ENCODE data around the gene MIPOL1. TPM values are rescaled to one million over a fixed set of nuclear protein-coding genes. Genes with fewer than 3 reads are reported as not detected.
"Not testable (repeated sequence)": the region's sequence is repeated elsewhere in the genome, so short reads cannot be mapped to it uniquely, and the experiment has no call there.

The MIPOL1 gene
- polyA plus RNA-seq, 4 donors, result 10.0 to 12.8 (median 11.7) TPM

DNA sequence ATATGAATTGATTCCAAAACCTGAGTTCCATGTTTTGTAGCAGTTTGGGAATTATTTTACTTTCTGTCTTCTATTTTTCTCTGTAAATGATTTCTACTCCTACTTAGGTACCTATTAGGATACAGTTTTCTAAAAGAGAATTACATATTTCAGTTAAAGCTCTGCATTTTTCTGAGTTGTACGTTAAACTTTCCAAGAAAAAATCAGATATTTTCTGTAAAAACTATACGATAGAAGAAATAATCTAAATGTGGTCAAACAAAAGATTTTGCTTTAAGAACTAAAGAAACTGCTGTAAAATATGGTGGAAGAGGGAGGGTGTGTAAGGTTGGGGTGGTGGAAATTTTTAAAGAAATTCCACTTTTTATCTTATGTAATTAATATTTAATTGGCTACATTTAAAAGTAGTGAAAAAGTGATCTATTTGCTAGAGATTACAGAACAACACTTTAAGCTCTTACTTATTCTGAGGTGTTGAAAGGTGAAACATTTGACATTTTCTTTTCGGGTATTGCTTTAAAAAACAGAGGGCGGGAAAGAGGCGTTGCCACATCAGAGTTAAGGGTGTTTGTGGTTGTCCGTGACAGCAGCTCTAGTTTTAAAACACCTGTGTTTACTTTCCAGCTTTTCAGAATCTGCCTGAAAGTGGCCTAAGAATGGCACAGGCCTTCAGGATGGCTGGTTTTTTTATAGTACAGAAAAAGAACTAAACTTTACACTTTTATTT, 187.3 kb downstream of the MIPOL1 start:
- no peak for DNase-seq (ENCODE audit: low read depth in 4 of 4, low spot score in 3 of 4)

GRCh38 chr14:37397157-37397940, 199.6 kb downstream of the MIPOL1 start:
- DNase-seq (ENCODE audit: low read depth in 4 of 4, low spot score in 3 of 4), result not testable (repeated sequence)

GRCh38 chr14:37397941-37398215, 200.1 kb downstream of the MIPOL1 start:
- no peak for DNase-seq (ENCODE audit: low read depth in 4 of 4, low spot score in 3 of 4)

DNA sequence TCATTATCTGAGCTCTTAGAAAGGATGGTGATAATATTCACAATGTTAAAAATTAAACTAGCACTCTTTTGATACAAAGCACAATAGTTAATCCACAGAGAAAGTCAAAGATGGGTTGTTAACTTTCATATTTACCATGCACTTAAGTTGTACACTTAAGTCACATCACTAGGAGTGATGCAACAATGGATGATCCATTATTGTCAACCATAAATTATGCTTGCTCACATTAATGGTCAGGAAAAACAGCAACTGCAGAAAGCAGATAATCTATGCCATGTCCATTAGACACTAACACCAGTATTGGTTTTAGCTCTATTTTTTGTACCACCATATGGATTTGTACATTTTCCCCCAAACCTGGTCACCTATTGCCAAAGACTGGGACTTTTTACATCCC, 201.8 kb downstream of the MIPOL1 start:
- no peak for DNase-seq (ENCODE audit: low read depth in 4 of 4, low spot score in 3 of 4)

DNA sequence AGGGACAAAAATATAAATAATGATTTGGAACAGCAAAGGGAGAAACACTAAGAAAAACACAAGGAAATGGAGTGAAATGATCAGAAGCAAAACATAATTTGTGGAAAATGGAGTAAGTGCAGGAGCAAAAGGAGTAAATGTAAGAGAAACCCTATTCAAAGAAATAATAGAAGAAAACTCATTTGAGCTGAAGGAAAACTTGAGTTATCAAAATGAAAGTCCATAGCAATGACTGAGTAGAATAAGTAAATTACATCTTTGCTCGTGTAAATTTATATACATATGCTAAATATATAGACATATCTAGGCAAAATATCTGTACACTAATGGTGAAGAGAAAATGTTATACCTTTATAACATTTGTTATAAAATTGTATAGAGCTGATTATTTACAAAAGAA, 203.4 kb downstream of the MIPOL1 start:
- DNase-seq (ENCODE audit: low read depth in 4 of 4, low spot score in 3 of 4), result no peak

- DNase-seq (ENCODE audit: low read depth in 4 of 4, low spot score in 3 of 4), result no peak
Measured at GRCh38 chr14:37403626-37404025, 205.9 kb downstream of the MIPOL1 start.

DNA sequence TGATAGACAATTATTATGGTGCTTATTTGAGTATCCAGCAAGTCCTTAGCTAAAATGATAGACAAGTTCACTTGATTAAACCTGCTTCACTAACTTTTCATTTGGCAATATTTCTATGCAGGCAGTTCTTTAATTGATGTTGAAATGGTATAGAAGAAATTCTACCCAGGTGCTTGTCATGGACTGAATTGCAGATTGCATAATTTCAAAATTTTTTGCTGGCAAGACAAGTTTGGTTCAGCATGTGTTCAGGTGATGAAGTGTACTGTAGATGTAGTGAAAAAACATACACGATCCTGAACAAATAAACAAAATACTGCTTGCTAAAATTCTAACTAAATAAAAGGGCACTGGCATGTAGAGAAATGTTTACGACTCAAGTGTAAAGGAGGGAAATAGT, 208.4 kb downstream of the MIPOL1 start:
- no peak for DNase-seq (ENCODE audit: low read depth in 4 of 4, low spot score in 3 of 4)

DNA sequence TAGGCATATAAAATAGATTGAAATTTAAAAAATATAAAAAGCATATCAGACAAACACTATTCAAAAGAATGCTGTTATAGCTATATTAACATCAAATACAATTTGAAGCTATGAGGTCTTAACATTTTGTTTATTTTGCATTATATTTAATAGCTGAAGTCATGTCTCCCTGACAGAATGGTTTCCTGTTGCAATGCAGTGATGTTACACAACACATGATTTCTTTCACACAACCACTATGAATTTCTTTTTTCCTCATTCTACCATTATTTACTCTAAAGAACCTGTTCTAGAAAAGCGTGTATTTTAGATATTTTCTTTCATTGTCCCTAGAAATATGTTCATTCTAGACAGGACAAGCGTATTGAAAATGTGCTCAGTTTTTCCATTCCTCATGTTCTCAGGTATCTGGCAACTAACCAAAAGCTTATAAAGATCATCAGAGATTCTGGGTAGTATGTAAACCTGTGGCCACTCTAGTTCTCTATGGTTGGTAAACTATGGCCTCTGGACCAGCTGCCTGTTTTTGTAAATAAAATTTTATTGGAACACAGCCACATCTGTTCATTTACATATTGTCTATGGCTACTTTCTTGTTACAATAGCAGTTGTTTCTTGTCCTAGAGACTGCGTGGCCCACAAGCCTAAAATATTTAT, 213.5 kb downstream of the MIPOL1 start:
- DNase-seq (ENCODE audit: low read depth in 4 of 4, low spot score in 3 of 4), result no peak

- DNase-seq (ENCODE audit: low read depth in 4 of 4, low spot score in 3 of 4), result no peak
Measured at GRCh38 chr14:37413050-37413449, 215.3 kb downstream of the MIPOL1 start.

DNA sequence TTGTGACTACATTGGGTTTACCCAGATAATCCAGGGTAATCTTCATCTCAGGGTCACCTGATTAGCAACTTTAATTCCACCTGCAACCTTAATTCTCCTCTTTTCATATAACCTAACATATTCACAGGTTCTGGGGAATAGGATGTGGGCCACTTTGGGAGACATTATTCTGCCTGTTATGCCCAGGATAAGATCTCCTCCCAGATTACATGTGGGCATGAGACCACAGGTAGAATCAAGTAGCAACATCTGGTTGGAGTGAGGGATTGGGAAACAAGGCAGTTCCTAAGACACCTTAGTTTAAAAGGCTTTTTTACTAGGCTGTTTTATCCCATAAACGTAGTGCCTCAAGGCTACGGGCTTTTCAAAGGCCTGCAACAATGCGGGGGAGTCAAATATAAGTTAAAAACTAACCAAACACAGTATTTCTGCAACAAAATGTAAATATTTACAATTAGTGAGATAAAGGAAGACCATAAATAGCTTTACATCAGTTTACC, 215.8 kb downstream of the MIPOL1 start:
- no peak for DNase-seq (ENCODE audit: low read depth in 4 of 4, low spot score in 3 of 4)

DNA sequence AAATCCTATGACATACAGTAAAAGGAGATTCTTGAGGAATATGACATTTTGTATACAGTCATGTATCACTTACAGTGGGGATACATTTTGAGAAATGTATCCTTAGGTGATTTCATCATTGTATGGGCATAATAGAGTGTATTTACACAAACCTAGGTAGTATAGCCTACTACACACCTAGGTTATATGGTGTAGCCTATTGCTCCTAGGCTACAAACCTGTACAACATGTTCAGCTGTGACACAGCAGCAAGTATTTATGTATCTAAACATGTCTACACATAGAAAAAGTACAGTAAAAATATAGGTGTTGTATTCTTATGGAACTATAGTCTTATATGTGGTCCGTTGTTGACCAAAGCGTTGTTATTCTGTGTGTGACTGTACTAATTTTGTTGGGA, 218.5 kb downstream of the MIPOL1 start:
- DNase-seq (ENCODE audit: low read depth in 4 of 4, low spot score in 3 of 4), result no peak

GRCh38 chr14:37417151-37417550, 219.4 kb downstream of the MIPOL1 start:
- no peak for DNase-seq (ENCODE audit: low read depth in 4 of 4, low spot score in 3 of 4)

GRCh38 chr14:37417833-37418232, 220.1 kb downstream of the MIPOL1 start:
- no peak for DNase-seq (ENCODE audit: low read depth in 4 of 4, low spot score in 3 of 4)

GRCh38 chr14:37420622-37421021, 222.9 kb downstream of the MIPOL1 start:
- no peak for DNase-seq (ENCODE audit: low read depth in 4 of 4, low spot score in 3 of 4)

- DNase-seq (ENCODE audit: low read depth in 4 of 4, low spot score in 3 of 4), result no peak
Measured at GRCh38 chr14:37422319-37422718, 224.6 kb downstream of the MIPOL1 start.

DNA sequence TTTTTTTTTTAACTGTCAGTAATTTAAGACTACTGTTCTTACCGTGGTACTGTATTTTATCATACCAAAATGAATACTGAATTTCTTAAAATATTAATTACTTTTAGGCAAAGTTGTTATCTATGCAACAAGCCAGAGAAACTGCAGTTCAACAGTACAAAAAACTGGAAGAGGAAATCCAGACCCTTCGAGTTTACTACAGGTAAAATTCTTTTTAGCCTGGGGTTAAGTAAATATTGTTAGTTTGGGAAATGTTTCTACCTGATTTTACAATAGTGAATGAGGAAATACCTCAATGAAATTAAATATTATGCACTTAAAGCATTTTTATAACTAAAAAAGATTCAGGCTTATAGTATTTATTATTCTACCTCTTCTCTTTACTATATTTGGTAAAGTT, 225.0 kb downstream of the MIPOL1 start:
- no peak for DNase-seq (ENCODE audit: low read depth in 4 of 4, low spot score in 3 of 4)

DNA sequence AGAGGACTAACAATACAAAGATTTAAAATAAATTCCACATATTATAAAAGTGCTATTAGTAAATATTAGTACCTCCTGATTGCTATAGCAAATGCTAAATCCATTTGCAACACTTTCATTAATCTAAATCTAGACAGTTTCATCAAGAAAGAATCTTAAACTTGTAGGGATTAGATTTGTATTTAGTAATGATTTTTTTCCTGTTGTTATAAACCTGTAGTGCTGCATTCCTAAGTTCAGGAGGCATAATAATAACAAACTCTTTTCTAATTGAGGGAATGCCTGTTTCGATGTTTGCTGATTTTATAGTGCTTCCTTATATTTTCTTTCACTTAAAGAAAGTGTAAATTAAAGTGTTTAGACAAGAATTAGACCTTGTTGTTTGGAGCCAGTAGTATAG, 231.2 kb downstream of the MIPOL1 start:
- DNase-seq (ENCODE audit: low read depth in 4 of 4, low spot score in 3 of 4), result no peak

GRCh38 chr14:37429618-37430017, 231.9 kb downstream of the MIPOL1 start:
- DNase-seq (ENCODE audit: low read depth in 4 of 4, low spot score in 3 of 4), result no peak

DNA sequence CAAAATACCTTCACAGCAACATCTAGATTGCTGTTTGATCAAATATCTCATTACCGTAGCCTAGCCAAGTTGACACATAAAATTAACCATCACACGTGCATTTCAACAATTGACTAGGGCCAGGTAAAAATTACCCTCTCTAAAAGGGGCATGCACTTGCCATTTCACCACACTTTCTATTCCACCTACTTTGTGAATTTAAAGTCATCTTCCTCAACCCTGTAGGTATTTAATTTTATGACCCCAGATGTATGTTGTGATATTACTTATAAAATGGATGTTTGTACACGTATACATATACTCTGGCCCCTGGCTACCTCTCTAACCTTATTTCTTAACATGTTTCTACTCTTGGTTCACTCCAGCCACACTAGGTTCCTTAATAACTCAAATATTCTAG, 237.1 kb downstream of the MIPOL1 start:
- no peak for DNase-seq (ENCODE audit: low read depth in 4 of 4, low spot score in 3 of 4)

- DNase-seq (ENCODE audit: low read depth in 4 of 4, low spot score in 3 of 4), result no peak
Measured at GRCh38 chr14:37436519-37436918, 238.8 kb downstream of the MIPOL1 start.

- no peak for DNase-seq (ENCODE audit: low read depth in 4 of 4, low spot score in 3 of 4)
Measured at GRCh38 chr14:37437490-37437889, 239.8 kb downstream of the MIPOL1 start.

DNA sequence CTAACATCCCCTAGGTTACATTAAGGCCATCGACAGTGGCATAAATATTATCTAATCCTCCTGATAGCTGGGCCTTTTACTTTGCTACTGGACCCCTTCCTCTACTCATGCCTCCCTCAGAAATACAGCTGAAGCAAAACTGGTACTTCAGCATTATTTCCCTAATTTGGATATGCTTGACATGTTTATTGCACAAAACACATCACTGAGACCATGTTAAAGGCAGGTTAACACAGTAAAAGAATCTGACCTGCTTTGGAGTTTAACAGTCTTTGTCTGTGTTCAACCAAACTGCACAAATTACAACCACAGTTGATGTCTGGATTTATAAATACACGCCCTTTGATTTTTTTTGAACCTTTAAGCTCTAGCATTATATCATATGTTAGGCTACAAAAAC, 240.7 kb downstream of the MIPOL1 start:
- peak in 1 of 4 donors; percentile 24 for DNase-seq (ENCODE audit: low read depth in 4 of 4, low spot score in 3 of 4)

Data from right renal pelvis (tissue), 4 donors.